NCI-H1436 treated with DMSO at 0.1 percent for 48 hours (cell line): ENCODE measurements around the gene GCSAML.

Experiments used
- DNase-seq: peaks from one replicate; lab custom pipeline; 2025; lab: John Stamatoyannopoulos, UW

Gene GCSAML

DNA sequence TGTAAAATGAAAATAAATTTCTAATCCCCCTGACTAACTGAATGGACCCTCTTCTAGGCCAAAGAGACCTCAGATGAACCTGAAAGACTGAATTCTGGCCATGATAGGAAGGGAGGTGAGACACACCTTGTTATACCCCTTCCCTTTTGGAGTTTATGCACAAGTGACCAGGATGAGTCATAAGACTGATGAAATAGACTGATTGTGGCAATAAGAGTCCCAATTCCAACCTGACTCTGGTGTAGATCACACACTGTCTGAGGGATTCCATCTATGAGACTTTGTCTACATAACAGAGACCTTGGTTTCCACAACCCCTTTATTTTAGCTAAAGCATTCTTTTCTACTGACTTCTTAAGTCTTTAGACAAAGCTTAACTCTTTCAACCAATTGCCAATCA is 25.7 kb downstream of the GCSAML start:
- no peak for DNase-seq

GRCh38 chr1:247576514-247576913 is 27.6 kb downstream of the GCSAML start:
- peak; percentile 3 for DNase-seq

DNA sequence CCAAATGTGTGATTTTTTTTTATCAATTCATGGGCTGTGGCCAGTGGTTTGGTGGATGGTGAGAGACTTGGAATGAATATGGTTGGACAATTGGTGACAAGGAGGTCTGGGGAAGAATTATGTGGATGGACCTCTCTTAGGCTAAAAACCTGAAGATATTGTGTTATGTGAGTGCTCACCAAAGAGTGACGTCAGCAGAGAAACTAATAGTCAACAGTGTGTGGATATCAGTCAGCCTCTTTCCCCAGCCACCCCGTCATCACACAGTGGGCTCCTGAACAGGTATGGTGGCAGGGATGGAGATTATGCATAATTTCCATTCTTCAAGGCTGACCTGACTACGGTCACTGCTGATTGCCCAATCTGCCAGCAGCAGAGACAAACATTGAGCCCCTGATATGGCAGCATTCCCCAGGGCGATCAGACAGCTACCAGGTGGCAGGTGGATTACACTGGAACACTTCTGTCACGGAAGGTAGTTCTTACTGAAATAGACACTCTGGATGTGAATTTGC is 30.1 kb downstream of the GCSAML start:
- no peak for DNase-seq

DNA sequence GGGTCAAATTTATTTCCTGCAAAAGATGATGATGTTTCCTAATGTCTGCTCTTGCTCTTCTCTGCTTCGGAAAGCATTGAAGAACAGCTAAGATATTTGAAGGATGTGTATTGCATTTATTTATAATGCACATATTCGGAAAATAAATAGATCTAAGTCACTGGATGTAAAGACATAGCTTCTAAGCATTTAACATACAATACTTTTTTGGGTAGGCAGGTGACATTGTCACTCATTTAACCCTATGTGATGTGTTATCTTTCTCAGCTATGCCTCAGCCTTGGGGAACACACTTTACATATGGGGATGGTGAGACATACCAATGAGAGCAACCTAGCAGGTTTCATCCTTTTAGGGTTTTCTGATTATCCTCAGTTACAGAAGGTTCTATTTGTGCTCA is 39.1 kb downstream of the GCSAML start, which contains the start of gene OR2G2:
TSS of gene OR2G2 (plus strand) at position 301 of the 400 bp plus-strand sequence. CDS start at position 301, 0 bp downstream.
- no peak for DNase-seq

- no peak for DNase-seq
These were observed 56.4 kb downstream of the GCSAML start, which contains the start of gene OR2G3 for GRCh38 chr1:247605286-247605685. TSS of gene OR2G3 (plus strand) at chr1:247605586. CDS start at chr1:247605586, 0 bp downstream.

DNA sequence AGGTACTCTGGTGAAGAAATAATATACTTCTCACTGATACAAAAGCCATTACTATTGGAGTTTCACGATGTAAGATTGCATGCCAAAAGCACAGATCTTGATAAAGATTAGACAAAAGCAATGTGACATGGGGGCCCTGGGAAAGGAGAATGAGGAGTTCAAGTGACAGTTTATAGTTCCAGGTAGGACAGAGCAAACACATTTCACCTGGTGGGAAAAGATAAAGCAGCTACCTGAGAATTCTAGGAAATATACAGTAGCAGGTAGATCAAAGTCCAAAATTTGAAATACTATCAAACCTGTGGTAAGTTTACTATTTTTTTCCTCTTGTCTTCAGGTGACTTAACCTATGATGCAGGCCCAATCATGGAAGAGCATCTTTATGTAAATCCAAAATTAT is 64.5 kb downstream of the GCSAML start:
- no peak for DNase-seq

DNA sequence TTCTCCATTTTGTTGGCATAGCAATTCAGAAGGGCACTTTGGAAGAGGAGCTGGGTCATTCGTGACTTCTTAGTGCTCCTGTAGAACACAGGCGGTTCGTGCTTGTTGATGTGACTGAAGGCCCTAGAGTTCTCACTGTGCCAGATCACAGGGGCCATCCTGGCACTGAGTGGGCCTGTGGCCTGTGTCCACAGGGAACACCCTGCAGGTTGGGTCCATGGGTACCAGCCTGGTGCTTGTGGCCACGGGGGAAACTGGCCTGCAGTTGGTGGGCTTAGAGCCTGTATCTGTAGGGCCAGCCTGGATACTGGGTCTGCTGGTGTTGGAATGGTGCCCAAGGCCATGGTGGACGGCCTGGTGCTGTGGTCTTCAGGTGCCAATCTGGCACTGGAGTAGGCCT is 65.7 kb downstream of the GCSAML start:
- no peak for DNase-seq
